COLO829 (cell line): ENCODE measurements around the gene SINHCAF.
"Not testable (repeated sequence)": the region's sequence is repeated elsewhere in the genome, so short reads cannot be mapped to it uniquely, and the experiment has no call there.

Experiments used
- DNase-seq: peaks from one replicate; pipeline ENCODE4 v3.0.0; 2012; ENCODE audit warnings: low spot score

The SINHCAF gene, protein sequence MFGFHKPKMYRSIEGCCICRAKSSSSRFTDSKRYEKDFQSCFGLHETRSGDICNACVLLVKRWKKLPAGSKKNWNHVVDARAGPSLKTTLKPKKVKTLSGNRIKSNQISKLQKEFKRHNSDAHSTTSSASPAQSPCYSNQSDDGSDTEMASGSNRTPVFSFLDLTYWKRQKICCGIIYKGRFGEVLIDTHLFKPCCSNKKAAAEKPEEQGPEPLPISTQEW

GRCh38 chr12:31325877-31326631, at the start of gene SINHCAF:
TSS of gene SINHCAF (minus strand) at chr12:31326150. CDS start at chr12:31298204, 27,946 bp downstream.
- peak; percentile 97 for DNase-seq

DNA sequence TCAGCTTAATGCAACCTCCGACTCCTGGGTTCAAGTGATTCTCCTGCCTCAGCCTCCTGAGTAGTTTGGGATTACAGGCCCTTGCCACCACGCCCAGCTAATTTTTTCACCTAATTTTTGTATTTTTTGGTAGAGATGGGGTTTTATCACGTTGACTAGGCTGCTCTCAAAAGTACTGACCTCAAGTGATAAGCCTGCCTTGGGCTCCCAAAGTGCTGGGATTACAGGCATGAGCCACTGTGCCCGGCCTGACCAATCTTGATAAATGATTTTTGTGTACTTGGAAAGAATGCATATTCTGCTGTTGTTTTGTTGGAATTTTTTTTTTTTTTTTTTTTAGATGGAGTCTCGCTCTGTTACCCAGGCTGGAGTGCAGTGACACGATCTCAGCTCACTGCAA, 49.5 kb upstream of the SINHCAF start:
- not testable (repeated sequence) for DNase-seq

- DNase-seq = no peak
Measured at GRCh38 chr12:31371256-31371620, 45.3 kb upstream of the SINHCAF start.

DNA sequence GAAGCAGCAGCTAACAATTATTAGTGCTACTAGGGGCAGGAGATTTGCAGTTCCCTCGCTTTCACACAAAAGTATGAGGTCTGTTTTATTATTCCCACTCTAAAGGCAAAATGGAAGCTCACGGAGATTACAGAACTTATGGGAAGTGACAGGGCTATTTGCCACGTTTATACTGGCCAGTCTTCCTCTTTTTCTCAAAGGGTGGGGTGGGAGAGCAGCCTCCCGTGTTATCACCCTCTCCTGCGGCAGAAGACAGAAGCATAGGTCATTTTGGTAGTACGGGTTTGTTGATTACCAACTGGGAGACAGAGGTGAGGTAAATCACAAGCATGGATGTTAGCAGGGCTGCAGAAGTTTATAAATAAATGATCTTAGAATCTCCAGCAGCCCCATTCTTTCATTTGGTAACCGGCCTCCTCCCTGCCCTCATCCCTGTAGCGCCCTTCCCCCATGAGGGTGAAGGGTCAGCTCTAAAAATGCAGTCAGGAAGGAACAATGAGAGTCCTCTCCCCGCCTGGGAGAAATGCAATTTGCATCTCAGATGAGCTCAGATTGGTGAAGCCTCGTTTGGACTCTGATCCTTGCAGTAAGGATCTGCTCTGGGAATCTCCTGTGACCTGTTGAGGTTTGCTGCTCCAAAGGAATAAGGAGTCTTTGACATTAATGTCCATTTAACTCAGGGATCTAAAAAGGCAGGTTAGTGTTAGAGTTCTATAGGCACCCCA, 44.7 kb upstream of the SINHCAF start:
- DNase-seq = no peak

DNA sequence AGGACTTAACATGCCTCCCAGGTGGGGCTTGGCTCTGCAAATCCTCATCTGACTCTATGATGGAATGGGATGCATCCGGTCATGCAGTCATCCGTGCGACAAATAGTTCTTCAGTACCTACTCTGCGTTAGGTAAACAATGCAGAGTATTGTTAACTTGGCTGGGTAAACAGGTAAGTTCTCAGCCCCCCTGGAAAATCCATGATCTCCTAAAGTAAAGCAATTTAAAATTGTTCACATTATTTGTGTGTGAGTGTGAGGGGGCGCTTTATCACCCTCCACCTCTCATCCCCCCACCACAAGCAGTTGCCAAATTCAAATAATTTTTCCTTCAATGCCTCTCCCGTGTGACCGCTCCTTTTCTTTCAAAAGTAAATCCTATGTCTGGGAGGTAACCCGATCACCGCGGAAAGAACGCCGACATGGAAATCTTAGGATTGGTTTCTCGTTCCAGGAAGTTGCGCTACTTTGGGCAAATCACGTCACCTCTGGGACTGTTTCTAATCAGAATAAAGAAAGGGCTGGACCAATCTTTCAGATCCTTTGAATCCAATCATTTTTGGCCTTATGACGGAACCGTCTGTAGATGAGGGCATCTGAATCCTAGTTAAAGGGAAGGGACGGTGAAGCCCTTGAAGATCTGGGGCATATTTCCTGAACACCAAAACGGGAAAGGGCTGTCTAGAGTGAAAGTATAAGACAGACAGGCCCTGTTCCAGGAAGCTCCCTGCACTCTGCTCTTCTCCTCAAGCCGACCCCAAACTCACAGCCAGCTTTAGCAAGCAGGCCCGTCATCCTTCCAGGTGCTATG, 44.0 kb upstream of the SINHCAF start:
- no peak for DNase-seq

- no peak for DNase-seq
Measured at GRCh38 chr12:31368666-31369361, 42.9 kb upstream of the SINHCAF start.

DNA sequence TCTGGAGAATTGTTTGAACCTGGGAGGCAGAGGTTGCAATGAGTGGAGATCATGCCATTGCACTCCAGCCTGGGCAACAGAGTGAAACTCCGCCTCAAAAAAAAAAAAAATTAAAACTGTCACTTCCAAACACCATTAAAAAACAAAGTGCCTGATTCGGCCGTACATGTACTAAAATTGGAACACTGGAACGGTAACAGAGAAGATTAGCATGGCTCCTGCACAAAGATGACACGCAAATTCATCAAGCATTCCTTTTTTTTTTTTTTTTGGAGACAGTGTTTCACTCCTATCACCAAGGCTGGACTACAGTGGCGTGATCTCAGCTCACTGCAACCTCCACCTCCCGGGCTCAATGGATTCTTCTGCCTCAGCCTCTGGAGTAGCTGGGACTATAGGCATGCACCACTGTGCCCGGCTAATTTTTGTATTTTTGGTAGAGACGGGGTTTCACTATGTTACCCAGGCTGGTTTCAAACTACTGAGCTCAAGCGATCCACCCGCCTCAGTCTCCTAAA, 40.2 kb upstream of the SINHCAF start:
- DNase-seq = no peak

DNA sequence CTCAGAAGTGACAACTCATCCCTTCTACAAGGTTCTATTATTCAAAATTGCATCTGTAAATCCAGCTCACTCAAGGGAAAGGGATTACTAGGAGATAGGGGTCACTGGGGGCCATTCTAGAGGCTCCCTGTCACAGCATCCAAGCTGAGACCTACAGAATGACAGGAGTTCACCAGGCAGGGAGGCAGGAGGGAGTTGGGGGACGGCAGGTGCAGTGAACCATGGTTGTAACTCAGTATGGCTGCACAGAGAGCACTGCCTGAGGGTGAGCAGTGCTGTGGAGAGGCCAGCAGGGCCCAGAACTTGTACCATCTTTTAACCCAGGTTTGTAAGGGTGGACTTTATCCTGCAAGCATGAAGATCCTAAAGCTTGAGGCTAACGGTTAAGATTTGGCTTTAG, 37.9 kb upstream of the SINHCAF start:
- DNase-seq = no peak

- no peak for DNase-seq
Measured at GRCh38 chr12:31363416-31363809, 37.5 kb upstream of the SINHCAF start.

DNA sequence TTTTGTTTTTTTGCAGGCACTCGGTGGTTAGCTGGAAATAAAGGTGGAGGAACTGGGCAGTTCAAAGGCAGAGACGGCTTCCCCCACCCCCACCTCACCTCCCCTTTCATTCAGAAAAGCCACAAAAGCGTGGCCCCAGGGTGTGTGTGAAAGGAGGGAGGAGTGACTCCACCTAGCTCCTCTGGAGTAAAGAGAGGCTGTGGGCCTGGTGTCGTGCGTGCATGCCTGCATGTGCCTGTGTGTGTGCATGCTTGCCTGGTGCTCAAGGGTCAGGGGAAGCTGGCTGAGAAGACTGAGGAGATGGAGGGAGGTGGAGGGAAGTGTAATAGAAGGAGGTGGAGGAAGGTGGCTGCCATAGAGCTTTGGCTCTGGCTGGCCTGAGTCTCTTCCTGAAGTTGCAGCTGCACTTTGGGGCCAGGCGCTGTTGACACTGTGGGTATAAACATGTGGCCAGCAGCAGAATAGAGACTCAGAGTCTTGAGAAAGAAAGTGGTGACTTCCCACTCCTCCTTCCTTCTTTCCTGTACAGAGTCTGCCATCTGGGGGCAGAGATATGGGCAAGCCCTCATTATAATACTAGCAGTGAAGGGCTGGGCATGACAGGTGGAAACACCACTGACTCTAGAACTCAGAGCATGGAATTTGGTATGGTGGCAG, 36.9 kb upstream of the SINHCAF start:
- no peak for DNase-seq

- DNase-seq = no peak
Measured at GRCh38 chr12:31362115-31362758, 36.3 kb upstream of the SINHCAF start.

- no peak for DNase-seq
Measured at GRCh38 chr12:31361730-31362114, 35.8 kb upstream of the SINHCAF start.

DNA sequence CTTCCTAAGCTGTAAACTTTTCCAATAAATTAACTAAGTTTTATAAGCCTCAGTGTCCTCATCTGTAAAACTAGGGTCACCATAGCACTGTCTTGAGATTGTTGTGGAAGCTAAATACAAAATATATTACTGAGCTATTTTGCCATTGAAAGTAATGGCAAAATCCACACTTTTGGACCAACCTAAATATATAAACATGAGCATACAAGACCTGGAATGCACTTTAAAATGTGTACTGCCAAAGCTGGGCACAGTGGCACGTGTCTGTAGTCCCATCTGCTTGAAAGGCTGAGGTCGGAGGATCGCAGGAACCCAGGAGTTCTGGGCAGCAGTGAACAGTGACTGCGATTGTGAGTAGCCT, 29.8 kb upstream of the SINHCAF start:
- no peak for DNase-seq

- no peak for DNase-seq
Measured at GRCh38 chr12:31353750-31354708, 28.1 kb upstream of the SINHCAF start.

DNA sequence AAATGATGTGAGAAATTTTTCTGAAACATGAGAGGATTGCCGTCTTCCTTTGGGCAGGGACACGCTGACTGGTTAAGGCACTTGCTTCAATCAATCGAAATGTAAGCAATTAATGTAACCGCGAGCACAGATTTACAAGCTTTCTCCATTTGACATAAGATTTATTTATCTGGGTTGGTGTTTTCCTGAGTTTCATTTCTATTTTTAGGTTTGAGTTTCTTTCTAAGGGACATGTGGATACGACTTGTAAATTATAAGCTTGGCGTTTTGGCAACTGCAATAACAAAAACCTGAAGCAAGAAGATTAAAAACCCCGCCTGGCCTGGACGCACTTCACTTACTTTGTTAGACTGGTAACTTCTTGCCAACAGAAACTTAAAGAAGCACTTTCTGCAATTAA, 20.3 kb upstream of the SINHCAF start:
- DNase-seq = no peak

DNA sequence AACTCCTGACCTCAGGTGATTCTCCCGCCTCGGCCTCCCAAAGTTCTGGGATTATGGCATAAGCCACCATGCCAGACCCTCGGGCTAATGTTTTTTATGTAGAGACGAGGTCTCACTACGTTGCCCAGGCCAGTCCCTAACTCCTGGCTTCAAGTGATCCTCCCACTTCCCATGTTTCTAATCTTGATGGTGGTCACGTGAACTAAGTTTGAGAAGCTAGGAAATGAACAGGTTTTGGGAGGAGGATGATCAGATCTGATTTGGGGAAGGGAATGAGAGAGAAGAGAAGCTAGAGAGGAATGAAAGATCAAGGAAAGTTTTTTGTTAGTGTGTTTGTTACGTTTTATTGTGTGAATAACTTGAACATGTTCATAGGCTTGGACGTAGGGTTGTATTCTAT, 17.2 kb upstream of the SINHCAF start:
- DNase-seq = no peak

- DNase-seq = no peak
Measured at GRCh38 chr12:31342286-31342685, 16.3 kb upstream of the SINHCAF start.

GRCh38 chr12:31339831-31340622, 14.1 kb upstream of the SINHCAF start:
- DNase-seq = no peak

DNA sequence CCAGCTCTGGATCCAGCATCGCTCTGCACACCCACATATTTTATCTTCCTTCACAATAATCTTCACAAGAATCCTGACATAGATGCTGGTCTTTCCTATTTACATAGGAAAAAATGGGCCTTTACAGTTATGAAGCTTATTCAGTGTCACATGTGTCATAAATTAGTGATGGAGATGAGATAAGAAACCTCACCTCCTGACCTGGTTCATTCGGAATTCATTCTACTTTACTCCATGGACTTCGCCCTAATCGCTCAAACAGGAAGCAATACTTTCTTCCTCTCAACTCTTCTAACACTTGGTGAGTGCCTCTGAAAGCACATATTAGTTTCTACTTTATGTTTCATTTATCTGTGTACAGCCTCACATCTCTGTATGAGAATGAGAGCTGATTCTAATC, 12.0 kb upstream of the SINHCAF start:
- no peak for DNase-seq
